HG03457 (cell line): ENCODE data around the gene ST3GAL6.

ENCODE experiments used
- ATAC-seq: cut with Tn5 transposase; IDR thresholded peaks from one replicate; pipeline ENCODE4 v1.9.1; 2021; ENCODE audit warnings: moderate number of reproducible peaks; ENCODE audit not compliant: unreplicated experiment

Gene ST3GAL6

DNA sequence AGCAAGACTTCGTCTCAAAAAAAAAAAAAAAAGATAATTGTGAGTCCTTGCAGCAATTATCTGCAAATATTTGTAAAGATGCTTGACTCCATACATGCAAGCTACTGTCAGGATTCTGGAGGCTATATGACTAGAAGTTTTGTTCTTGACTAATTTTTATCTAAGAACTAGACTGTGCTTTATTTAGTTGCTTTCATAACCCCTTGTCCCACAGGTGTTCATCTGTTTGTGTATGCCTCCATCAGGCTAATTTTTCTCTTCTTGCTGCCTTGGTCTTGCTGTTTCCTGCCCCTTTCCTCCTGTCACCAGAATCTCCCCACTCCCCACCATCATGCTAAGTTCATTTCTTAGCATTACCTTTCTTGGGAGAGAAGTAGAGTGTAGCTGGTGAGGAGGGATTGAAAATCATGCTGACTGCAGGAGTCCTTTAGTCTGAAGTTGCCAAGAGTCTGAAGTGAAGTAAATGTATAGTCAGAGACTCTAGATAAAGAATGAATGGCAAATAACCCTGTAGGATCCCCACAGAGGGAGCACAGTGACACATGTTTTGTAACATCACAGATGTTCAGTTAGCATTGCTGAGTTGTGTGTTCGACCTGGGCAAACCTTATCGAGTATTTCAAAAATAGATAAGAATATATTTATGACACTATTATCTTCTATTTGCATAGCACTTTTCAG is 12.5 kb downstream of the ST3GAL6 start:
- no peak for ATAC-seq

DNA sequence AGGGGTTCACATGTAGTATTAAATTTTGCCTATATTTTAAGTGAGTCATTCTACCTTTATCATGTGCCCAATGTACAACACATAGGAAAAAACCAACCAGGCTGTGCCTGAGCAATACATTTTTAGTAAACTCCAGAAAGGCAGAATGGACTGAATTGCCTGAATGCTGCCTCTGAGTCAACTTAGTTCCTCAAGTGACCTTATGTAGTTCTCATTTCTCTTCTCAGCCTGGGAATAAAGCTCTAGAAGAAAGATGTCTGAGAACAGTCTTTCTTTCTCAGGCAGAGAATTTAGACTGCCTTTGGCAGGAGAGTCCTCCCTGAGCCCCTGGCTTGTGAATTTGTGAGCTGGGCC is 13.0 kb downstream of the ST3GAL6 start:
- ATAC-seq, result no peak

DNA sequence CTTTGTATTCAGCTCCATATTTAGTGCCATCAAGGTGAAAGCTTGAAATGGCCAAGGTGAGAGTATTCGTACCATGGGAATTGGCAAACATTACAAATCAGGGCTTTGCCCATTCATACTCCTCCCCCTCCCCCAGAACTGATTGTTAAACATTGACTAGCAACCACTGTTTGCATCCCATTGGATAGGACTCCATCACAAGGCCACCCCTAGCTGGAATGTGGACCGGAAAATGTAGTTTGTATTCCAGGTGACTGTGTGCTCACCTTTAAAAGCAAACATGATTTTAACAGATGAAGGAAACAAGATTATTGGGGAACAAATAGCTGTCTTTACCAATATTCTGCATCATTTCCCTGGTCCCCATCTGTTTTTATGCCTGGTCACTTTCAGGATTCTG is 14.1 kb downstream of the ST3GAL6 start:
- no peak for ATAC-seq

DNA sequence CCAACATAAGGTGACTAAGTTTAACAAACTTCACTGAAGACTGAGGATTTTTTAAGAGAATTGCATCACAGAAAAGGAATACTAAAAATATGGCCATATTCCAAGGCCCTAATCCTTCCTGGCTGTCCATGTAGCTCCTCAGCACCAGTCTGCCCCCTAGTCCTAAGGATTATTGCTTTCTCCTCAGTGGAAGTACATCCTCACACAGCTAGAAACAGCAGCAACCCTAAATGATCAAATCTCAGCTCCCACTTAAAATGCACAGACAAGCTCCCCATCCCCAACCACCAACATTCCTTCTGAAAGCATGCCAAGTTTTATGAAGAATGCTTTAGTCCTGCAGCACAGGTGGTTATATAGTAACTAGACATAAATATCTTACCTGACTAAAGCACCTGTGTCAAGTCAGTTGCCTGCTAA is 14.7 kb downstream of the ST3GAL6 start:
- ATAC-seq, result no peak

DNA sequence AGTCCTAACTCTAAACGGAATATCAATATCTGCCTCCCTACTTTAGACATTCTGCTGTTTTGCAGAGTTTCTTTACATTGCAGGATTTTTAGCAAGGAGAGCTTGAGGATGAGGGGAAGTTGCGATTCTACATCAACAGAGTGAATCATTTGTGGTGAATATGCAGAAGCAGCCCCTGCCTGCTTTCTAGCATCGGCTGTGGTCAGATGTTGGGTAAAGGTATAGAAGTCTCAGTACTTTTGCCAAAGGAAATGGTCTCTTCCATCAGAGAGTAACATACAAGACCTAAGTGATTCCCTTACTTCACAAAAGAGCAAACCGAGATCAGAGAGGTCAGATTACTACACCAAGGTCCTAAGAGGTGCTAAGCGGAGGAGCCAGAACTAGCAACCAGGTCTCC is 15.2 kb downstream of the ST3GAL6 start:
- ATAC-seq, result no peak

DNA sequence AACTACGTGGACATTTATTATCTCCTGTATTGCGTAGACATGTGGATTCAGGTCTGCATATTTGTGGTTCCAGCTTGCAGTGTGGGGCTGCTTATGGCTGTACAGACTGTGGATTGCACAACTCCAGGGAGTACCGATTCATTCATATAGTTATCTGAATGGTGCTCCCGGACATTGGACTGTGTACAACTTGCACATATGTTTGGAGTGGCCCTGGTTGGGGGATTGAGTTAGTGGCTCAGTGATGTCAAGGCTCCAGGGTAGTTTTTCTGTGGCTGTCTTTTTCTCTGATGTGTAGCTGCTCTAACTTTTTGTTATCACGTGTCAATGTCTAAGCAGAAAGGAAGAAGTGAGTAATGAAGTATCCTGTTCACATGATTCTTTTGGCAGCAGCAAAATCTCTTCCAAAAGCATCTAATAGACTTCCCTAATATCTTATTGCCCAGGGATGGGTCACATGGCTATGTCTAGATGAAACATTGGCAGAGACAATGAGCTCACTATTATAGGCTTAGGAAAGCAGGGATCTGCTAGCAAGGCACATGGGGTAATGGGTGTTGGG is 15.8 kb downstream of the ST3GAL6 start:
- ATAC-seq, result no peak

DNA sequence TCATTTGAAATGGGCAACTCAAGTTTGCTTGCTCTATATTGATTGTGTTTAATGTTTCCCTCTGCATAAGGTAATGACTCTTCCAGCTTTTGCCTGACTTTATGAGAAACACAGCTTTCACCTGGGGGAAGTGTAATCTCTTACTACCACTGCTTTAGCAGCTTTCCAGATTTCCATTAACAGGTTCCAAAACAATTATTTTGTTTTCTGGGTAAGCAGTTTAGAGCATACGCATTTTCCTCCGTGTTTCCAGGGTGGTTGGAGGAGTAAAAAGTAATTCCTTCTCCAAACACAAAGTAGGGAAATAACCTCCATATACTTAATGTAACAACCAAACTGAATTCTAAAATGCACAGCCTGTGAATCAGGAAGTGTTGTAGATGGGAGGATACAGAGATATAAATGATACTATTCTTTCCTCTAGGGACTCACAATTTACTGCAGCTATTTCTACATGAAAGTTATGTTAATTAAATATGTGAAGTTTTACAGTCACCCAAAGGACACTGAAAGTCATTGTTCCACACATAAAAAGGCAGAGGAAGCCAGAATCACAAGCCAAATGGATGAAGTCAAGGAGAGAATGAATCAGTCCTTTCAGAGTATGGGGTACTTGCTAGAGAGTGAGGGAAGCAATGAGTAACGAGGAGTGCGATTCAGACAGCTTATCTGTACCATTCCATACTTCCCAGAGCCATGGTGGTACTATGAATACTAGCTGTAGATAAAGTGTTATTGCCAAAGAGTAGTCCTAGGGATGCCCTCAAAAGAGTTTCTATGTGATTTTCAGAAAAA is 16.6 kb downstream of the ST3GAL6 start:
- no peak for ATAC-seq

DNA sequence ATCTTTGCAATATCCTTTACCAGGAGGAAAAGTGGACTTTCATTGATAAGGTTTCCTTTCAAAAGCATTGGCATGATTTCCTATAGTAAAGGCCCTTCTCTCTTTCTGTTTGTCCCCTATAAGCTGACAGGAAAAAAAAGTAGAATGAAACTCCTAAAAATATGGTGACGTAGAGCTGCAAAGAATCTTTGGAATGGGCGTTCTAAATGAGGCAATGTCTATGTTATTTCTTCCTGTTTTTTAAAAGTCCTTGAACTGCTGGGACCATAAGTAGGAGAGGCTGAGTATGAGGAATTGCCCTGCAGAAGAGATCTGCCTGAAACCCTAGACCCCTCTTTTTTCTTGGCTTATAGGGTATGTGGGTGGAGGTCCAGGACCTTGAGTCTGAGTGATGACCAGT is 17.2 kb downstream of the ST3GAL6 start:
- no peak for ATAC-seq

DNA sequence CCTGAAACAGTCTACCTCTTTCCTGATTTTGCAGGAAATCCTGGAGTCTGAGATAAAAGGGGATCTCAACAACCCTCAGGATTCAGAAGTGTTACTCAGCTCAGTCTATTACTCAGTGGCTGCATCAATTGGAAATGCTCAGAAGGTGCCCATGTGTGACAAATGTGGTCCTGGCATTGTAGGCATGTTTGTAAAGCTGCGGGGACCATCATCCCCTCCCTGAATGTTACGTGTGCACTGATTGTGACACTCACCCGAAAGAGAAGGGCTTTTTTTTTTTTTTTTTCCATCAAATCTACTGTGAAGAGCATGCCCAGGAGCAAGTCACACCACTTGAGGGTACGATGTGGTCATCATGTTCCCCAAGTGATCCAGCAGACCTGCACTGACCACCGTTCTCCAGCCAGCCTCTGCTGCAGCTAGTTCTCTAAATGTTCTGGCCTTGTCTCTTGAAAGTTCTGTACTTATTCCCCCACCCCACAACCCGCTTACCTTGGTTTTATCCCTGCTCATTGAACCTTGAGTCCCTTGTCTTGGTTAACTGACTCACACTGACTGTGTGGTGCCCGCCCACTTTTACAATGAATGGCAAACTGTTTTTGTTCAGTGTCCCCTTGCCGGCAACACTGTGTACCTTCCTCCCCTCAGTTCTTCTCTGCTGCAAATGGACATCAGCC is 19.8 kb downstream of the ST3GAL6 start:
- no peak for ATAC-seq

DNA sequence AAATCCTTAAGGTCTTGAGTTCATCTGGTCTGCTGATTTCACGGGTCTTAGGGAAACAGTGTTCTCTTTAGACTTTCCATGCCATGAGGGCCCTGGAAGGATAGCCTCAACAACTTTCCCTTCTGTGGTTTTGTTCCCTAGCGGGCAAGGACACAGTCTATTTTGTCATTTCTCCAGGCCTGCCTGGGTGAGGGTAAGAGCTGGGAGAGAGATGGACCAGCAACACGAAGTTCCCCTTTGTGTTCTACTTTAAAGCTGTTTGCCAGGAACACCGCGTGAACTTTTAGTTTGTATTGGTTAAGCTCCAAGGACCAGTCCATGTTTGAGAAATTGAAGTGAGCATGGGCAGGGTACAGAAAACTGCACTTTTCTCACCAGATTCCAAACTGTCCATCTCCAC is 20.9 kb downstream of the ST3GAL6 start:
- ATAC-seq, result no peak

DNA sequence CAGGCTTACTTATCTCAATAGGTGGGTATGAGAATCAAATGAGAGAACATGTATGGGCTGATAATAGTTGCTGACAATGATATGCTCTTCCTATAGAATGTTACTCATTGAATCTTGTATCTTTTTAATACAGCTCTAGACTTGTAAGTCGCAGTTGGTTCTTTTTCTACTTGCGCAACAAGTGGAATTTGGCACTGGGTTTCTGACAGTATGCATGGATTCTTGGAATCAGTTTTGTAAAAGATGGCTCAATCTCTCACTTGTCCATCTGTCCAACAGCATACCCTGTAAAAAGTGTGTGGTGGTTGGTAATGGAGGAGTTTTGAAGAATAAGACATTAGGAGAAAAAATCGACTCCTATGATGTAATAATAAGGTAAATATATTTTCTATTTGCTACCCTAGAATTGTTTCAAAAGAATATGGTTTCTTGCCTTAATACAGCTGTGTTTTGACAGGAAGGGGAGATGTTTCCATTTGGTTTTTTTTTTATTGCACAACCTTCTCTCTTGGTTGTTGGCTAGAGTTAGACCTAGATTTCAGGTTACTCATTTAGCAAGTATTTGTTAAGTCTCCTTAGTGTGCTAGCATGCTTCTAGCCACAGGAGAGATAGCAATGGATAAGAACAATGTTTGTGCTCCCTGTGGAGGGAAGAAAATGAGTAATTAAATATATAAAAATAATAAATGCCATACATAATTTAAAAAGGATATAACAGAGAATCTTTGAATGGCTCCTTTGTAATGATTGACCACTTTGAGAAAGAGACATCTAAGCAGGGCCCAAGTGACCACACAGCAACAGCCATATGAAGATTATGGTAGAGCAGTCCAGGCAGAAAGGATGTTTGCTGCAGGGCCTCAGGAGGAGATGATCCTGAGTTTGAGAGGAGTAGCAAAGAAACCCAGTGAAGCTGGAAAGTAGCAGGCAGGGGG is 21.8 kb downstream of the ST3GAL6 start:
- ATAC-seq, result no peak

DNA sequence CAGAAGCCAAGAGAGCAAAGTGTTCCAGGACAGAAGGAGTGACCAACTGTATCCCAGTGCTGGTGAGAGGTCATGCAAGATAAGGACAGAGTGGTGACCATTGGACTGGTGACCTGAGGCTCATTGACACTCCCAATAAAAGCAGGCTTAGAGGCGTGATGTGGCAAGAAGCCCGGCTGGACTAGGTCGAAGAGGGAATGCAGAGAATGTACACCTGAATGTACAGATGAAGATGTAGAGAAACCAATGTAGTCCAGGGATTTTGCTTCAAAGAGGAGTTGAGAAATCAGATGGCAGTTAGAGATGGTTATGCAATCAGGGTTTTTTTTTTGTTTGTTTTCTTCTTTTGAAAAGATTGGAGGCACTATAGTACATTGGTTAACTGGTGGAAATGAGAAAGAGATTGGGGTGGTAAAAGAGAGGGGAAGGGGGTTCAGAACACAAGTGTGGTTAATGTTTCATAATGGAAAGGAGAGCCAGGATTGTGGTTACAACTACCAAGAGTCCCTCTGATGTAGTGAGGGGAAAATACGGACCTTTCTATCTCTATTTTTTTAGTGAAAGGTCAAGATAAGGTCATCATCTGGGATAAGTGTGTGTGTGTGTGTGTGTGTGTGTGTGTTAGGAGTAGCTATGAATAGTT is 23.3 kb downstream of the ST3GAL6 start:
- ATAC-seq, result no peak

DNA sequence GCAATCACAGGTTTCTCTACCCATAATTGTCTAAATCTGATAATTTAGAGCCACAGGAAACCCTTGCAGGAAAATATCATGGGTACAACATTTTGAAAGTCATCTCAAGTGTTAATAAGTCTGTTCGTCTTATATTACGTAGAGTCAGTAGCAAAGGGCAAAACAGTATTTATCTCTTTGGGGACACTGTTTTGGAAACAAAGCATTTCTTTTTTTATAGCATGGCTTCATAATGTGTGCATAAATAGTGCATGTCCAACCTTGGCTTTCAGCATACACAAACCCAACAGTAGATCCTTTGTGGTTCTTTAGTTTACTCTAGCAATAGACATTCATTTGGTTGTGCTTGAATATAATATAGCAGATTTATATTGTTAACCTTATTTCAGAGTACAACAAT is 24.0 kb downstream of the ST3GAL6 start:
- no peak for ATAC-seq

DNA sequence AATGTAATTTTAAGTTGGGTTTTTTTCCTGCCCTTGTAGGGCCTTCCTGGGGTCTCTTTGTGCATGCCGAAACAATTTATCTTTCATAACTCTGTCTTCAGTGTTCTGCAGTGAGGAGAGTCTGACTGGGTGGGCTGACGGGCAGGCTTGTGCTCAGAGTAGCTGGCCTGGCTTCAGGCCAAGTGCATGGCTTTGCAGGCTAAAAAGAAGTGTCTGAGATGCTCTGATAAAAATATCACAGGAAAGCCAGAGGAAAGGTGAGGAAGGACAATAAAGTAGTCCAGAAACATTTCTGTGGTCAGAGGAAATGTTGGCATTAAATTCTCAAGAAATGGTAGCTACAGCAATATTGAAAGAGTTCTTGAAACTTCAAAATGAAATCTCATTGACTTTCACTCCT is 25.5 kb downstream of the ST3GAL6 start:
- no peak for ATAC-seq

DNA sequence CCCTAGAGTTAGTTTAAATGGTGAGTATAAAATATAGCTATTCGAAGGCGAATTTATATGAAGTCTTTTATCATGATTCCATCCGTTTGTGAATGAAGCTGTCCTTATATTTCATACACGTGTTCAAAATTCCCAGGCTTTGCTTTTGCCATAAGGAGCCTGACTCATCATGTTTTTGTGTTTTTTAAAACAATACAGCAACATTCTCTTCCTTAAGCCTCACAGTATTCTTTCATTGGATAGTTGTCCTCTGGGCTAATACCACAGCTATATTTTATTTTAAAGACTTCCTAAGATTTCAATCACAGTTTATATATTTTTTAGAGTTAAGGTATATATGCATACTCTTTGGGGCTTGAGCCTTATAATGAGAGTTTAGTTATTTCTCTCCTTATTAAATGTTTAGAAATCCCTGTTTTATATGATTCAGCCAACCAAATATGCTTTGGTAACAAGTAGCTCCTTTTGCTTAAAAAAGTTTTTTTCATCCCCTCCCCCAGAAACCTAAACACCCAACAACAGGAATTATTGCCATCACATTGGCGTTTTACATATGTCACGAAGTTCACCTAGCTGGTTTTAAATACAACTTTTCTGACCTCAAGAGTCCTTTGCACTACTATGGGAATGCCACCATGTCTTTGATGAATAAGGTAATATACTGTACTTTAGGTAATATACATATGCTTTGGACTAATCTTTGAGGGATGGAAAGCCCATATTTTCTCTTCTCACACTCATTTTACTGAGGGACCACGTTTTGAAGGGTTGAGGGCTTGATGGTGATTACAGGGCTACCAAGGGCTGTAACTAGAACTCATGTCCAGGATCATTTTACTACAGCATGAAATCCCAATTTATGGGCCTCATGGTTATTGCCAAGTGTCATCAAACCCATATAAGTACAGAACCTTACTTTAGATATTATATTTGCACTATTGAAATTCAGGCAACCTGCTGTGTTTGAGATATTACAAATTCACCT is 28.5 kb downstream of the ST3GAL6 start:
- no peak for ATAC-seq

DNA sequence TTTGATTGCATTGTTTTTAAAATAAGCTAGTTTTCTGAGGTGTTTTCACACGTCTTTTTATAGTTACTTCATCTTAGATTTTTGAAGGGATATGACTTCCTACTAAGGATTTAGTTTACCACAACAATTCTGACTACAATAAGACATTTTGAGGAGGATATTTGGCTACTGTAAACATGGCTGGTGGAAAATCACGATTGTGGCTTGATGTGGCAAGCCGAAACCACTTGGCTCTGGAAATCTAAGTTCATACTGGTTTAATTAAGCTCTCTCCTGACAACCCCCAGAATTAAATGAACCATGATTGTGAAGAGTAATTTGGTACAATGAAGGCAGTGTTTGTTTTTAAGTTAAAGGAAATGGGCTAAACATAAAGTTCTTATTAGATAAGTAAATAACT is 30.8 kb downstream of the ST3GAL6 start:
- no peak for ATAC-seq

DNA sequence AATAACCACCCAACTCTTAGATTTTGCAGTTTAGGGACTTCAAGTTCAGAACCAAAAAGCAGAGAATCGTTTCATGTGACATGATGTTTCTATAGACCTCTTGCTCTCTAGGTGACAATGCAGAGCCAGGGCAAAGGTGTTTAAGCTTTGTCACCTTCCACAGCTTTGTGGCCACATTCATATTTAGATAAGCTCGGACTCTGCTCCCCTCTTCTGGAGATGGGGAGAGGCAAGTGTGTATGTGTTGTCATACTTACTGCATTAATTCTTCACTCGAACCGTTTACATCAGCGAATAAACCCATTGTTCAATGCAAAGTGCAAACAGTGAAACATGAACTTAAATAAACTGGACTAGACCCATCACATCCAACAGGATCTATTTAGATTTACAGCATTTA is 33.2 kb downstream of the ST3GAL6 start:
- ATAC-seq, result no peak

DNA sequence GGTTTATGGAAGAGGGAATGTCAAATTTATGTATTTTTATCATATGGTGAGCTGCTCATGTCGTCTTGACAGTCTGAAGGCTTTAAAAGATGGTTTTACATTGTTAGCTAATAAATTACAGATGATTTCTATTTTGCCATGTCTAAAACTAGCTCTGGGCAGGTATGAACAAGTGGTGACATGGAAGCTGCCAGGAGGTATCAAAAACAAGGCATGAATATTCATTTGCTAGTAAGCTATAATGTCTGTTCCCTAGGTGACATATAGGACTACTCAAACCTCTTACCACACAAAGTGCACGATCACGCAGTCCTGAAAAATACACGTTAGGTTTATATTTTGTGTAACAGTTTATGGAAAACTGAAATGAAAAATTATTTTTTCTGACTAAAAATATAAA is 34.8 kb downstream of the ST3GAL6 start:
- no peak for ATAC-seq

DNA sequence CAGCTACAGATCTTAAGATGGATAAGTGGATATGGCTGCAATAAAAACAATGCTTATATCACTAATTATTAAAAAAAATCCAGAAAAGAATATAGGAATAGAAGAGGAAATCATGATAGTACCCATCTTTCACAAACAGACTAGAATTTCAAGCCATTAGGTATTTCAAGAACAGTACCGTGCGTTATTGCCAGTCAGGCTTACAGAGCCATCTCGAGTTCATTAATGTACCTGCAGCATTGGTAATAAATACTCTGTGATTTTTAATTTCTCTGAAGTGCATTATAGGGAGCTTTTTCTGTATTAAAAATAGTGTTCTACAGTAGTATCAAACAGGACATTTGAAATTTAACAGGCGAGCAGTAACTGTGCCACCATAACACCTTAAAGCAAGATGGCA is 35.7 kb downstream of the ST3GAL6 start:
- no peak for ATAC-seq
